K562 (cell line): ENCODE measurements around the gene BRD3. TPM values are rescaled to one million over a fixed set of nuclear protein-coding genes. Genes with fewer than 3 reads are reported as not detected.

Experiments used
- ATAC-seq: fragments of 200-7000 bp; cut with Tn5 transposase; 3 replicates; pipeline ENCODE4 v1.9.1; 2020; ENCODE audit warnings: moderate library complexity
- BruUV-seq: library from RNA; stranded (reverse); fragments of 400-500 nt; replicated peaks from 2 replicates; lab custom pipeline; 2021; lab: Mats Ljungman, UMichigan
- CTCF ChIA-PET: fragments of 300-600 bp; formaldehyde crosslinking; extraction: SDS; loops from one replicate; lab custom pipeline; 2021; ENCODE audit warnings: low intra/inter-chr PET ratio; lab: Yijun Ruan, JAX
- POLR2A ChIA-PET: fragments of 300-600, 350-650 bp; sonication (Branson Sonifier 250); formaldehyde crosslinking; extraction: SDS; loops from one replicate; lab custom pipeline; 2021; ENCODE audit warnings: antibody characterized with exemption, inconsistent platforms; lab: Yijun Ruan, JAX
- DNase-seq, 4 experiments: peaks; one replicate each; pipeline versions ENCODE4 v3.0.0 to v3.0.0-alpha.2; 2011 to 2018; ENCODE audit warnings: low spot score in 3 of 4, mixed read lengths in 3 of 4; ENCODE audit errors: extremely low read depth in 1 of 4
- FAIRE-seq: peaks from 2 replicates; lab custom pipeline; 2011; peaks lifted over from hg19 to GRCh38; lab: Jason Lieb, UNC
- H2AFZ ChIP-seq: 2 replicates; pipeline ENCODE4 v1.6.0; 2011; ENCODE audit warnings: low read depth, low read length, control low read depth, inconsistent platforms
- H3K27ac ChIP-seq: fragments of 200-600 bp; 3 replicates; pipeline ENCODE4 v1.8.0; 2011; ENCODE audit warnings: low read depth, mild to moderate bottlenecking, control low read depth, inconsistent platforms, low read length, moderate library complexity, mixed read lengths; ENCODE audit errors: extremely low read depth
- H3K27me3 ChIP-seq, 2 experiments: fragments of 300-600 bp in 1 of 2; 2 replicates in 1 of 2; 3 replicates in 1 of 2; pipeline versions ENCODE4 v1.6.0 to v1.8.0; 2011; ENCODE audit warnings: inconsistent platforms in 2 of 2, low read length in 2 of 2, mild to moderate bottlenecking in 1 of 2, mixed read lengths in 1 of 2, moderate library complexity in 1 of 2; ENCODE audit not compliant: control insufficient read depth in 2 of 2, insufficient read depth in 2 of 2
- H3K36me3 ChIP-seq: fragments of 300-600 bp; 3 replicates; pipeline ENCODE4 v1.8.0; 2011; ENCODE audit warnings: mild to moderate bottlenecking, low read length, inconsistent platforms; ENCODE audit not compliant: control insufficient read depth, insufficient read depth
- H3K4me1 ChIP-seq, 2 experiments: fragments of 200-600 bp in 1 of 2; replicated peaks in 1 of 2; 2 replicates in 1 of 2; 3 replicates in 1 of 2; pipeline versions ENCODE4 v1.5.1 to v1.8.0; 2011; ENCODE audit warnings: inconsistent platforms in 2 of 2, low read length in 2 of 2, mild to moderate bottlenecking in 1 of 2, mixed read lengths in 1 of 2, moderate library complexity in 1 of 2; ENCODE audit not compliant: control insufficient read depth in 2 of 2, insufficient read depth in 2 of 2
- H3K4me2 ChIP-seq: 2 replicates; pipeline ENCODE4 v1.6.1; 2011; ENCODE audit warnings: low read length, control low read depth, inconsistent platforms, mixed read lengths; ENCODE audit not compliant: insufficient read depth
- H3K4me3 ChIP-seq: fragments of 200-600 bp; sonication (generic), shearing (Covaris generic); 2 replicates; pipeline ENCODE4 v1.5.1; 2016; ENCODE audit warnings: control low read depth, inconsistent platforms
- H3K79me2 ChIP-seq: fragments of 200-600 bp; 3 replicates; pipeline ENCODE4 v1.8.0; 2011; ENCODE audit warnings: low read length, inconsistent platforms; ENCODE audit not compliant: control insufficient read depth, insufficient read depth
- H3K9ac ChIP-seq, 2 experiments: 2 replicates each; pipeline versions ENCODE4 v1.6.0 to v1.6.1; 2011; ENCODE audit warnings: low read depth in 2 of 2, low read length in 2 of 2, control low read depth in 1 of 2, inconsistent platforms in 1 of 2, mild to moderate bottlenecking in 1 of 2, mixed read lengths in 1 of 2; ENCODE audit not compliant: insufficient read depth in 1 of 2
- H3K9me1 ChIP-seq: one replicate; pipeline ENCODE4 v1.6.0; 2011; ENCODE audit warnings: inconsistent platforms, mild to moderate bottlenecking, low read length, moderate library complexity; ENCODE audit not compliant: control insufficient read depth, insufficient read depth
- H3K9me3 ChIP-seq: replicated peaks from 2 replicates; pipeline ENCODE4 v1.5.1; 2011; ENCODE audit warnings: low read depth, low read length, inconsistent platforms; ENCODE audit not compliant: control insufficient read depth, insufficient read depth
- H4K20me1 ChIP-seq: replicated peaks from 2 replicates; pipeline ENCODE4 v1.6.1; 2011; ENCODE audit warnings: low read length, inconsistent platforms, mixed read lengths; ENCODE audit not compliant: control insufficient read depth, insufficient read depth
- POLR2G ChIP-seq: fragments of 200-400 bp; formaldehyde crosslinking; IDR thresholded peaks from 2 replicates; pipeline ENCODE4 v1.6.1; 2017; ENCODE audit warnings: low read depth, mild to moderate bottlenecking, antibody characterized with exemption, low read length, moderate library complexity
- STAT6 ChIP-seq: sonication (generic); formaldehyde crosslinking; IDR thresholded peaks from 2 replicates; pipeline ENCODE4 v1.8.1; 2023; ENCODE audit warnings: mild to moderate bottlenecking, missing genetic modification reagents
- WGBS: fragments of 100-300 bp; shearing (Covaris generic); methylation state at CpG from one replicate; pipeline ENCODE4 v1.1.6; 2016; ENCODE audit warnings: low coverage, mixed read lengths; ENCODE audit not compliant: insufficient coverage; ENCODE audit errors: missing lambda C conversion rate; 5-methylcytosine and 5-hydroxymethylcytosine counted together
- in situ Hi-C: fragments of 300-500 bp; cut with MboI; formaldehyde crosslinking; loops from 4 replicates; pipeline ENCODE4 v1.15.0; 2018; ENCODE audit warnings: inconsistent platforms, mixed read lengths
- intact Hi-C: fragments of 100-400 bp; cut with micrococcal nuclease; formaldehyde crosslinking; loops from 2 replicates; pipeline ENCODE4 v1.14.2; 2022
- polyA plus RNA-seq, 8 experiments: library from polyadenylated mRNA; depleted of rRNA in 4 of 8; stranded (reverse) in 5 of 8; unstranded in 3 of 8; fragments of >200 nt; fragmentation: Nextera tagmentation in 2 of 8; fragmentation: Illumina TruSeq in 1 of 8; extraction: Ambion mirVana in 2 of 8; extraction: Trizol in 1 of 8; gene quantifications; 2 replicates each; pipeline versions ENCODE4 v1.2.1 to v1.2.3, GENCODE V29; 2011 to 2014; ENCODE audit warnings: inconsistent platforms in 1 of 8, missing spikeins in 1 of 8
- total RNA-seq, 7 experiments: library from RNA; depleted of rRNA in 6 of 7; stranded (reverse); fragments of >200 nt in 6 of 7; fragmentation: Illumina TruSeq in 2 of 7; extraction: Trizol in 2 of 7; gene quantifications; 2 replicates each; pipeline versions ENCODE4 v1.2.1 to v1.2.3, GENCODE V29; 2011 to 2021; ENCODE audit warnings: low replicate concordance in 1 of 7

Gene BRD3
- total and polyA plus RNA-seq, 9 of the 15 experiments (the other 6 are each of a cell fraction or from before 2014, with no cell fraction given): 0.82 to 37.1 (median 4.2) TPM

DNA sequence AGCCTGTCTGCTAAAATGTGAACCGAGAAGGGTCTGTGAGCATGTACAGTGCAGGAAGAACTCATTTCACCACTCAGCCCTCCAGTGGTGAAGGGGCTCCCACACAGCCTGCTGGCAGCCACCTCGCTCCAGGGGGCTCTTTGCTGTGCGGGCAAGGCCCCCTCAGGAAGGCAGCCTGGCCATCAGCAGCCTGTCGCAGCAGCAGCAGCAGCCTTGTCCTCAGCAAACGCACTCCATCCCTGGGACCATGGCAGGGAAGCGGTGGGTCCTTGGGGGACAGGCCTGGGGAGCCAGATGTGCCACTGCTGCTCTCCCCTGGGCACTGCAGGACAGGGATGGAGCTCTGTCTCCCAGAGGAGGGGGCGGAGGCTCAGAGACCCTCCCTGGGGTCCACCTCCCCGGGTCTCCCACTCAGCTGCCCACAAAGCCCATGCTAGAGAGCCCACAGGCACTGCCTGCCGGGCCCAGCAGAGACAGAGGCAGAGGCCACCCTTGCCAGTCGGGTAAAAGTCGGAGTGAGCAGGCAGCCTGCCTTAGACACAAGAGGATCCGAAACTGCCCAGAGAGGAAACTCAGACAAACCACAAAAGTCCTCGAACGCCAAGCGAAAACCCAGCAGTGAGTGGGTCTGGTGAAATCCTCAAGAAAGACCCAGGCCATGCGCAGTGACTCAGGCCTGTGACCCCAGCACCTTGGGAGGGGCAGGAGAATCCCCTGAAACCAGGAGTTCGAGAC is 8.0 kb downstream of the BRD3 start:
- peaks cover 48% of the 10 kb centered on the region for H4K20me1 ChIP-seq

More for the DNA sequence above, 8.0 kb downstream of the BRD3 start:
- FAIRE-seq (no peak), ATAC-seq (no peak), DNase-seq (no peak)
- H3K4me2 ChIP-seq: no peak overlapping the region
- POLR2A ChIA-PET: interaction anchor here (1.4 kb wide), 1 partner anchor 8 kb away, joined by 6 read pairs; no protein-coding TSS in a partner anchor
- peaks cover 0 to 61% of the 10 kb centered on the region in 2 experiments; a peak in 2 of 5 replicates for H3K4me1 ChIP-seq
- no peak overlapping the region for H3K27ac ChIP-seq
- H3K9me1 ChIP-seq: peaks cover 6% of the 10 kb centered on the region
- 81% methylated on average over 15 of the region's 17 CpGs for WGBS
- intact Hi-C loops: no loop called here
- no peaks in the 10 kb centered on the region for H3K36me3 ChIP-seq
- peak overlapping the region in 1 of 2 experiments; percentile 2; a peak in 1 of 4 replicates for H3K9ac ChIP-seq
- TF ChIP-seq STAT6 (CRISPR knock-in tag) (no peak), POLR2G (0 out of 2 replicates have a peak, but pooled peaks have one; percentile 19)
- BruUV-seq: no TSS peak
- H2AFZ ChIP-seq: no peak overlapping the region
- CTCF ChIA-PET: no interaction called here
- no peaks in the 10 kb centered on the region for H3K9me3 ChIP-seq
- H3K27me3 ChIP-seq: no peaks in the 10 kb centered on the region
- in situ Hi-C loops: no loop called here
- peaks cover 52% of the 10 kb centered on the region for H3K79me2 ChIP-seq
- no peak overlapping the region for H3K4me3 ChIP-seq
